Measurements from ENCODE around the gene PARVG. TPM values are rescaled to one million over a fixed set of nuclear protein-coding genes. Genes with fewer than 3 reads are reported as not detected.

Gene PARVG
- total and polyA plus RNA-seq, 2 of the 8 experiments (the other 6 are each of a cell fraction or from before 2014, with no cell fraction given), result 0.37 to 1.5 TPM

GRCh38 chr22:44197271-44197670 is 16.5 kb downstream of the PARVG start:
- Histone ChIP-seq H3K27me3 (replicated peaks in 1 of 4; ENCODE audit: control insufficient read depth in 3 of 4, extremely low read depth in 1 of 4, insufficient read depth in 3 of 4, low read length in 3 of 4) (no peaks in the 10 kb centered on the region), H3K9me3 (ENCODE audit: insufficient read depth in 2 of 2, low read depth in 1 of 2, low read length in 1 of 2) (no peaks in the 10 kb centered on the region), H3K27ac (ENCODE audit: low read depth, low read length) (no peak overlapping the region), H2BK12ac (ENCODE audit: low read depth, low read length) (no peak overlapping the region), H2BK15ac (ENCODE audit: low read length) (0 out of 2 replicates have a peak overlapping the region, but pooled peaks have one; percentile 92), H2AFZ (ENCODE audit: low read length) (no peak overlapping the region), H3K9ac (replicated peaks in 1 of 4; ENCODE audit: extremely low read depth in 1 of 4, low read depth in 3 of 4, low read length in 3 of 4) (no peak overlapping the region), H3K4me2 (ENCODE audit: insufficient read depth in 1 of 2, low read depth in 2 of 2, low read length in 2 of 2) (no peak overlapping the region), H2BK120ac (replicated peaks; ENCODE audit: low read depth, low read length) (no peak overlapping the region), H3K36me3 (ENCODE audit: control insufficient read depth in 2 of 4, insufficient read depth in 4 of 4, low read length in 3 of 4) (no peaks in the 10 kb centered on the region), H4K8ac (ENCODE audit: extremely low read depth, insufficient read depth, low read length) (no peak overlapping the region), H3K79me1 (ENCODE audit: low read depth, low read length) (no peaks in the 10 kb centered on the region), H4K91ac (replicated peaks; ENCODE audit: insufficient read length, low read length) (no peak overlapping the region), H3K18ac (ENCODE audit: extremely low read depth, low read length) (no peak overlapping the region), H3K14ac (ENCODE audit: insufficient read length) (no peak overlapping the region), H2BK5ac (ENCODE audit: low read depth, low read length) (no peak overlapping the region), H3K23me2 (ENCODE audit: low read depth, low read length) (peaks cover 13% of the 10 kb centered on the region; the same call in 1 of the 2 replicates), H3K4me1 (replicated peaks in 1 of 4; ENCODE audit: control insufficient read depth in 3 of 4, insufficient read depth in 4 of 4, low read length in 3 of 4) (peaks cover 0 to 7% (median 0%) of the 10 kb centered on the region in 4 experiments; a peak in 4 of 7 replicates), H3K23ac (ENCODE audit: insufficient read length) (no peak overlapping the region), H2BK20ac (ENCODE audit: low read length) (no peak overlapping the region), H3K4ac (replicated peaks; ENCODE audit: insufficient read length, low read depth, low read length) (no peak overlapping the region), H4K5ac (ENCODE audit: insufficient read length, low read depth, low read length) (no peak overlapping the region), H3K56ac (replicated peaks; ENCODE audit: insufficient read length, low read depth, low read length) (no peak overlapping the region), H2AK5ac (ENCODE audit: low read depth, low read length) (no peak overlapping the region), H3K4me3 (ENCODE audit: extremely low read depth in 1 of 4, insufficient read depth in 2 of 4, low read depth in 3 of 4, low read length in 4 of 4) (no peak overlapping the region), H4K20me1 (replicated peaks in 1 of 2; ENCODE audit: control insufficient read depth in 1 of 2, insufficient read depth in 2 of 2, low read length in 2 of 2) (peaks cover 0 to 5% of the 10 kb centered on the region in 2 experiments), H3K79me2 (ENCODE audit: control insufficient read depth in 1 of 2, insufficient read depth in 2 of 2, low read length in 2 of 2) (no peaks in the 10 kb centered on the region)
- CTCF ChIA-PET (ENCODE audit: partially characterized antibody), result no interaction called here
- no peak for FAIRE-seq
- DNase-seq (ENCODE audit: low read depth in 1 of 2, low spot score in 2 of 2), result no peak
- WGBS, 2 experiments (ENCODE audit: extremely low coverage in 1 of 2, insufficient coverage in 1 of 2, insufficient read length in 1 of 2, insufficient replicate concordance in 2 of 2, low coverage in 1 of 2, low lambda C conversion rate in 2 of 2, missing lambda C conversion rate in 1 of 2), result 89% methylated on average over 2 of the region's 2 CpGs; no CpG with 5 or more reads in 1 of the 2 experiments
- POLR2A ChIA-PET (ENCODE audit: partially characterized antibody), result interaction anchor here (1.3 kb wide), 1 partner anchor 14 kb away, joined by 3 read pairs; no protein-coding TSS in a partner anchor
- TF ChIP-seq YY1 (IDR thresholded peaks at IDR 0.05; ENCODE audit: low read depth, low read length), result no peak
- no peak for TF ChIP-seq RBBP5 (IDR thresholded peaks at IDR 0.05; ENCODE audit: borderline replicate concordance, low read depth, low read length)
- TF ChIP-seq KDM1A (IDR thresholded peaks at IDR 0.05; ENCODE audit: borderline replicate concordance, low read length), result peak; percentile 93
- TF ChIP-seq TBP (IDR thresholded peaks at IDR 0.05; ENCODE audit: low read depth, low read length), result no peak
- no peak for TF ChIP-seq RAD21 (IDR thresholded peaks at IDR 0.05 in 1 of 2, conservative IDR thresholded peaks at IDR 0.05 in 1 of 2; ENCODE audit: low read depth in 2 of 2, low read length in 2 of 2)
- TF ChIP-seq HDAC2 (IDR thresholded peaks at IDR 0.05; ENCODE audit: borderline replicate concordance in 1 of 2, low read depth in 2 of 2, low read length in 2 of 2), result peak in 1 of 2 experiments; percentile 64; a peak in 1 of 4 replicates
